ENCODE data around the gene GP2.

DNA sequence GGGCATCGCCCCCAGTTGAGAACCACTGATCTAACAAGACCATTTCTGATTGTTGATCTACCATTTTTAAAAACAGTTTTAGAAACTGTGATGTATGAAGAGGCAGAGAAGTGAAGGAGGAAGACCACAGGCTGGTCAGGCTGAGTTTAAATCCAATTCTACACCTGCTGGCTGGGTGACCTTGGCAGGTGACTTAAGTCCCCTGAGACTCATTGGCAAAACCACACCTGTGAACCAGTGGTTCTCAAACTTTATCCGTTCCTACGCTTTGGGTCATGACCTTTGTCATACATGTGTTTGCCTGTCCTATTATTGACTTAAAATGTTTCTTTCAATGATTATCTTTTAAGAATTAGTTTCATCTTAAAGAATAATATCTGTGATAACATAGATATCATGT, 2.3 kb downstream of the GP2 start:
- TF ChIP-seq, protein P1, sequence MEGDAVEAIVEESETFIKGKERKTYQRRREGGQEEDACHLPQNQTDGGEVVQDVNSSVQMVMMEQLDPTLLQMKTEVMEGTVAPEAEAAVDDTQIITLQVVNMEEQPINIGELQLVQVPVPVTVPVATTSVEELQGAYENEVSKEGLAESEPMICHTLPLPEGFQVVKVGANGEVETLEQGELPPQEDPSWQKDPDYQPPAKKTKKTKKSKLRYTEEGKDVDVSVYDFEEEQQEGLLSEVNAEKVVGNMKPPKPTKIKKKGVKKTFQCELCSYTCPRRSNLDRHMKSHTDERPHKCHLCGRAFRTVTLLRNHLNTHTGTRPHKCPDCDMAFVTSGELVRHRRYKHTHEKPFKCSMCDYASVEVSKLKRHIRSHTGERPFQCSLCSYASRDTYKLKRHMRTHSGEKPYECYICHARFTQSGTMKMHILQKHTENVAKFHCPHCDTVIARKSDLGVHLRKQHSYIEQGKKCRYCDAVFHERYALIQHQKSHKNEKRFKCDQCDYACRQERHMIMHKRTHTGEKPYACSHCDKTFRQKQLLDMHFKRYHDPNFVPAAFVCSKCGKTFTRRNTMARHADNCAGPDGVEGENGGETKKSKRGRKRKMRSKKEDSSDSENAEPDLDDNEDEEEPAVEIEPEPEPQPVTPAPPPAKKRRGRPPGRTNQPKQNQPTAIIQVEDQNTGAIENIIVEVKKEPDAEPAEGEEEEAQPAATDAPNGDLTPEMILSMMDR (IDR thresholded peaks at IDR 0.05) = no peak
- TF ChIP-seq ZFX (IDR thresholded peaks at IDR 0.05; ENCODE audit: borderline replicate concordance) = no peak

Data from 22Rv1 (cell line).